HG03097 (cell line): Measurements from ENCODE around the gene CWC27.
A peak's percentile ranks its signal among the peaks of the same experiment; 100 is the strongest.

Experiments used
- ATAC-seq: cut with Tn5 transposase; IDR thresholded peaks from one replicate; pipeline ENCODE4 v1.9.1; 2021; ENCODE audit not compliant: unreplicated experiment, low FRiP score

The CWC27 gene

DNA sequence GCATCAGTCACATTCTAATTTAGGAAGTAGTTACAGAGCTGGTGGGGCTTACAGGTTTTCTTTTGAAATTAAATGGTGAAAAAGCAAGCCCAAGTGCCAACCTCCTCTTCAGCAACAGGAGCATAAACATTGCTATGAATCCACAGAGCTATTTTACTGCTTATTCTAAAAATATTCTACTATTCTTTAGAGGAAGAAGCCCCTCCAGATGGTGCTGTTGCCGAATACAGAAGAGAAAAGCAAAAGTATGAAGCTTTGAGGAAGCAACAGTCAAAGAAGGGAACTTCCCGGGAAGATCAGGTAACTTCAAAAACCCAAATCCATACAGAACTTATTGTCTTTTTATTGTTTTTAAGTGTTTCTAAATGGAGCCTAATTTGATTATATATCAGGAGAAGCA is 202.8 kb downstream of the CWC27 start:
- no peak for ATAC-seq

DNA sequence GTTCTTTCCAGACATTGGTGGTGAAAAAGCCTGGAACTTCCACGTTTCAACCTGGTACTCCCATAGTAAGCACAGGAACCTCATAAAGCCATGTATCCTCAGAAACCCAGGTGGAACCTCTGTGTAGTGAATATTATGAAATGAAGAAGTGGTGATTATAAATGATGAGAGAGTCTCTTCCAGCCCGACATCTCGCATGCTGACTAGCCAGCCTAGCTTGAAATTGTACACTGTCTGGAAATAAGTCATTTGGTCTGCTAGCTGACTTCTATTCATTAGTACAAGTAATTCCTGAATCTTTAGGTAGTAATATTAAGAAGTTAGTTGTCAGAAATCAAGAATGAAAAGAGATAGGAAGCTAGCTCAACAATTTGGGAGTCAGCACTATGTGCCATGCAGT is 203.3 kb downstream of the CWC27 start:
- ATAC-seq: no peak

DNA sequence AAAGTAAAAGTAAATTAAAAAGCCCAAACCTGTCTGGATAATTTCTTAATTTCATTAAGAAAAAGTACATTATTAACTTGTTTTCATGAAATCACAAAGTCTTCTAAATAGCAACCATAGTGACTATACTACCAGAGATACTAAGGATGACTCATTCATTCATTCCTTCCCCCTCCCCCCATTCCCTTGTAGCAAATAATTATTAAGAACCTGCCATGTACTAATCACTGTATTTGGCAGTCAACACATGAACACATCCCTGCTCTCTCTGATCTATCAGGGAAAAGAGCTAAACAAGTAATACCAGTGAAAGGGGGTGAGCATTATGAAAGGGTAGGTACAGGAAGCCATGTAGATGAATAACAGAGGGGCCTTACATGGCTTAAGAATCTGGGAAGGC is 203.9 kb downstream of the CWC27 start:
- no peak for ATAC-seq

DNA sequence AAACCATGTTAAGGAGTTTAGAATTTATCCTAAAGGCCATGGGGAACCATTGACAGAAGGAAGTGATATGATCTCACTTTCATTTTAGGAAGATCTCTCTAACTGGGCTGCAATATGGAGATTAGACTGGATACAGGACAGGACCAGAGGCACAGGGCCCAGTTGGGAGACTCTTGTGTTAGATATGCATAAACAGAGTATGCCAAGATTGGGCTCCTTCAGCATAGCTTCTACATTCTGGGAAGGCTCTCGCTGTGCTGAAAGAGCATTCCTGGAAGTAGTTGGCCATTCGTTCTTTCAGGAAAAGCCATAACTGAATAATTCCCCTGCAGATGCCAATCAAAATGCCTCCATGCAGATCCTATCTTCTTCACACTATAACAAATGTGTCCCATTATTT is 204.5 kb downstream of the CWC27 start:
- no peak for ATAC-seq

DNA sequence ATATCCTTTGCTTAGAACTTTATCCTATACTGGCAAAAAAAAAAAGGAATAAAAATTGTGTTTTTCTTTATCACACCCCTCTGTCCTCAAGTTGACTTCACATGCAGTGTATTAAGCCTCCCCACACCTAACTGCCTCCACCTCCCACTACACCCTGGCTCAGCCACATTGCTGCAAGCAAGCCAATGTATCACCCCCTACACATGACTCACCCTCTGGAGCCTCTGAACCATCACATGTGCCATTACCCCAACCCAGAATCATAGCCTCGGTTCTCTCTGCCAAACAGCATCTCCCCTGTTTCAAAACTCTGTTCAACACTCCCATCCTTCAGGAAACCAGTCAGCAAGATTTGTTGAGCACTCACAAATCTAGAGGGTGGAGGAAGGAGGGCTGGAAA is 209.0 kb downstream of the CWC27 start:
- ATAC-seq: no peak

DNA sequence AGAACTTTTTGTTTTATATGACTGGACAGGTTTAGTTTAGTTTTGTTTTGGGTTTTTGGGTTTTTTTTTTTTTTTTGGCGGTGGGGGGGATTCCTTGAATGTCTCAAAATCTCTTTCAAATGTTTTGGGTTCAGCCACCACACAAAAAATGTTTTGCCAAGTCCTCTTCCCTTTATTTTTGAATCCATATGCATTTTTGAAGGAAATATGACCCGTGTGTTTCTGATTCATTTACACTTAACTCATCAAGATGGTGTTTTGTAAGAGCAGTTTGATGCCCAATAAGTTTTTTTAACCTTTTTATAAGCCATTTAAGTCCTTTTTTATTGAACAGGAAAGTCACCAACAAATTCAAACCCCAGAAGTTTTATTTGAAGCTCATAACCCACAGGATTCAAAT is 209.8 kb downstream of the CWC27 start:
- no peak for ATAC-seq

DNA sequence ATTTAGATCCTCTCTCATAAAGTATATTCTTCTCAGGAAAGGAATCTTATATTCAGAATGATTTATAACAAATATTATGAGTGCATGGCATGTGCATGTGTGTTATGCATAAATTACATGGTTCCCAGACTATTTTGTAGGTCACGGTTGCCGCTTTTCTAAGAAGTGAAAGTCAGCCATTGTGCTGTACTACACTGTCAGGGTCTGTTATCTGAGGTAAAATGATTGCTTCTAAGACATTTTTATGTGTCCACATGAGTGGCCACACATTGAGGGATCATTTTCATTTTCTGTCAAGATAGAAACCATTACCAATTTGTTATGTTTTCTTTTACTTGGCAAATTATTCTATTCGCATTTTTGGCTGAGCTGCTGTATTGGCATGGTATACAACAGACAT is 210.8 kb downstream of the CWC27 start:
- no peak for ATAC-seq

DNA sequence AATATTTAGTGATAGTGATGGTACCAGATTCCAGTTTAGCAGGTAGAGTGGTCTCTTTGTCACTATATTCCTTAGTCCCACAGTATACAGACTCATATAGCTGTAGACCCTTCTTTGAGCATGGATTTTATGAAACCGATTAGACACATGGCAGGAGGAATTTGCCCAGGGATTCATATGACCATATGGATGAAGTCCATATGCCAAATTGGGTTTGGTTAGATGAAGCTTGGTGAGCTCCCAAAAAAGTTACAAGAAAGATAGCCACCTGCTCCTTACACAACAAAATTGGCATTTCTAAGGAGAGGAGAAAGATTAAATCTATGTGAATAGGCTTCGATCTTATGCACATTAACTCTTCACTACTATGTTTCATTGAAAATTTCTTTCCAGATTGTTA is 211.4 kb downstream of the CWC27 start:
- ATAC-seq: no peak

DNA sequence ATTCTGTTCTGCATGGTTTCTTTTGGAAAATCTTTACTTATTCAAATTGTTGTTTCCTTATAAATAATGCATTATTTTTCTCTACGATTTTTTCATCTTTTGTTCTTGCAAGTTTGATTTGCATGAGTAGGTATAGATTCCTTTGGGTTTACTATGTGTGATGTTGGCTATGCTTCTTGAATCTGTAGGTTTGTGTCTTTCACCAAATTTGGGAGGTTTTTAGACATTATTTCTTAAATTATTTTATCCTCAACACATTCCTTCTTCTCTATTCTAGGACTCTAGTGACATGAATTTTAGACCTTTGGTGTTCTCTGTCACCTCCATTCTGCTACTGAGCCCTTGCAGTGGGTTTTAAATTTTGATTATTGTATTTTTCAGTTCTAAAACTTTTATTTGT is 219.0 kb downstream of the CWC27 start:
- no peak for ATAC-seq

DNA sequence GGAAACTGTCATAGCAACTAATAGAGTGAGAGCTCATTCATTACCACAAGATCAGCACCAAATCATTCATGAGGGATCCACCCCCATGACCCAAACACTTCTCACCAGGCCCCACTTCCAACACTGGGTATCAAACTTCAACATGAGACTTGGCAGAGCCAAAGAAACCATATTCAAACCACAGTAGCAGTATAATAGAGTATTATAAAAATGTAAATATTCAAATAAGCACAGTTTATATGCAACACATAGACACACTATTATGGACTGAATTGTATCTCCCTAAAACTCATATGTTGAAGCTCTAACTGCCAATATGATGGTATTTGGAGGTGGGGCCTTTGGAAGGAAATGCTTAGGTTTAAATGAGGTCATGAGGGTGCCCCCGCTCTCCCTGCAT is 240.5 kb downstream of the CWC27 start:
- ATAC-seq: no peak

DNA sequence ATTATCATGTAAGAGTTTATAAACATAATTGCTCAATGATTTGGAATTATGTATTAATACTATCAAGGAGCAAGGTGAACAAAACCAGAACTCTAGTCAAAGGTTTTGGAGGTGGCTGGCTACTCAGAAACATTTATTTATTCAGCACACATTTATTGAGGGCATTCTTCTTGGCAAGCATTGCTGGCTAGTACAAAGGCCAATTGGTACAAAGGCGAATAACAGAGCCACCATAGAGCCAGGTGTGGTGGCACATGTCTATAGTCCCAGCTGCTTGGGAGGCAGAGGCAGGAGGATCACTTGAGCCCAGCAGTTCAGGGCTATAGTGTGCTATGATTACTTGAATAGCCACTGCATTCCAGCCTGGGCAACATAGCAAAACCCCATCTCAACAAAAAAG is 242.1 kb downstream of the CWC27 start:
- ATAC-seq: no peak

DNA sequence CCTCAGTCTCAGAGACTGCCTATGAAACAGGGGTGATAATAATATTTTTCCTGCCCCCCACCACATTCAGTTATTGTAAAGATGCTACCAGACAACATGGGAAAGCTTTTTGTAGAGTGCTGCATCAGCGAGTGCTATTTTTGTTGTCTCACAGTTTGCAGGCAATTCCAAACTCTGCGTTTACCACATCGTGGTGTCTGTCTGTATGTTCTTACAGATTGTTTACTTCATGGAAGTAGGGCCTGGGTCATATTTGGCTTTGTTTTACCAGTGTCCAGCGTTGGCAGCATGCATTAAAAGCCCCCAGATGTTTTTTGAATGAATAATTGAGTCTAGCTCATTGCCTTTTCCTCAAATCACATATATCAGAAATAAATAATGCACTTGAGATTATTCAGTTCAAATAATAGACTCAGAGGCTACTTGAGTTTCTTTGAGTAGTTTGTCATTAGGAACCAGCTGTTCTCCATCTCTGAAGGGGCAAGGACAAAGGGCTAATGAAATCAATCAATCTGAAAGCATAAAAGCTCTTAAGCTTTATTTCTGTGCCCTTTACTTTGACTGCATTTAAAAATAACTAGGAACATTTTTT is 243.7 kb downstream of the CWC27 start:
- ATAC-seq: no peak

DNA sequence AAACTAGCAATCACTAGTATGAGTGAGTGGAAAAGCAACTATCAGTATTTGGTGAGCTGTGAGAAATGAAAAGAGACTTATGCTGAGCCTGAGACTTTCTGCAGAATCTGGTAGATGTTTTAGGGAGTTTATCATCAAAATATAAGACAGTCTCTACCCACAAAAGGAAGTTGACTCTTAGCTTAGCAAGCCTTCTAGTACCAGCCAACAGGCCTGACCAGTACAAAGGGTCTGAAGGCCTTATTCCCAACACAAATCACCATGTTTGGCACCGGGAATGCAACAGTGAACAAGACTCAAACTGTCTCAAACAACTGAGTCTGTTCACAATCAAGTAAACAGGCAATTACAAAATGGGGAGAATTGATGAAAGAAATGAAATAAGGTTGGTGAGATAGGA is 244.4 kb downstream of the CWC27 start:
- ATAC-seq: no peak

DNA sequence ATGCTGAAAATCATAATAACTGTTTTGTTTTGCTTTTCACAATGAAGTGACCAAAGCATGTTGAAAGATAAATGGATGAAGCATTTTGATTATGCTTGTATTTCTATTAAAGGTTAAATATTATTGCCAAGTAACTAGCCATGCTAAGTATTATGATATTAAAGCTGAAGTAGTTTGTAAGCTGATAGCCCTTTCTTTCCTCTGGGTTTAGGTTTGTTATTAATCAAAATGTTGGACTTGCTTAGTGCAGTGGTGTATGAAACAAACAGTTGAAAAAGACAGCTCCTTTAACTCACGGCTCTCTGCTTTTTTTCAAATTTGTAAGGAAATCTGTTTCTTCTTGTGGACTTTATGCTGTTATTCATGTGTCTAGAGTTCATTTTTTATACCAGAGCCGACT is 246.0 kb downstream of the CWC27 start:
- no peak for ATAC-seq

DNA sequence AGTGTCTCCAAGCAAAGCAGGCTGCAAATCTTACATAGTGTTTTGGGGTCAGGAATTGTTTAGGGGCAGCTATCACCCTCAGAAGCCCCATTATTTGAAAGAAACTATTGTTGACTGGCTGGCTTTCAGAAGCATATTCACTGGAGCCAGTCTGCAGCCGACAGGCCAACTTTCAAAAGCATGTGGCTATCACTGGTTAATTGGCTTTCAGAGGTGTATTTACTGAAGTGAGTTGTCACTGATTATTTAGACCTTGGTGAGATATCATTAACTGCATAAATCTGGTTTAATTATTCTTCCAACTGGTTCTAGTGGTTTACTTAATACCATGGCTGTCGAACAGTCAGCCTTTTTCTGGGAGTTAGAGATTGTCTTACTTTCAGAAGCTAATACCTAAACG is 247.0 kb downstream of the CWC27 start:
- no peak for ATAC-seq

DNA sequence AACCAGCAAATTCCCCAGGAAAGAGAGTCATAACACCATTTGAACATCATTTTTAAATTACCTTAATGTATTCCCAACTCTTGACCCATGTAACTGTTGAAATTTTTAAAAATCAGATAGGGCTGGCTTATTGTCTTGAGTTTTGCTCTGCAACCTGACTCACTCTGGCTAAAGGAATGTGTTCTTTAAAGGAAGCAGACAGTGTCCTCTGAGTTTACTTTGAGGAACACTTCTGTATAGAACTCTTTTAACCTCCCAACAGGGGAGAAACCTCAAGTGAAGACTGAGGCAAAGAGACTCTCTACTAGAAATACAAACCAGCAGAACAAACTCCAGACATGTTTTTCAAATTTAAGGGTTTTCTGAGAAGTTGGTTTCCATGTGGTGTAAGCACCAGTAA is 248.9 kb downstream of the CWC27 start:
- no peak for ATAC-seq

DNA sequence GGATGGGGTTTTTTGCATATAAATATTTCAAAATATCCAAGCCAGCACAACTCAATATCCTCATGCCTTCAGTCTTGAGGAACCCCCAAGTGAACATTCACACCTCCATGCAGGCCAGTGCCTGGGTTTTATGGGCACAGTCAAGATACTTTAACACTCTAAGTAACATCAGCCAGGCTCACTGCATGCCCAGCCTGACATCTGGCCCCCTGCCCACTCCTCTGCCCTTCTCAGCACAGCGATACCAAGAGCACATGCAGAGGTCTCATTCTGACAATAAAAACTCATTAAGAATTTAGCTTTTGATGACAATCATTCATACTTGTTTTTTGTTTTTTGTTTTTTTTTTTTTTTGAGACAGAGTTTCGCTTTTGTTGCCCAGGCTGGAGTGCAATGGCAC is 250.0 kb downstream of the CWC27 start:
- no peak for ATAC-seq

DNA sequence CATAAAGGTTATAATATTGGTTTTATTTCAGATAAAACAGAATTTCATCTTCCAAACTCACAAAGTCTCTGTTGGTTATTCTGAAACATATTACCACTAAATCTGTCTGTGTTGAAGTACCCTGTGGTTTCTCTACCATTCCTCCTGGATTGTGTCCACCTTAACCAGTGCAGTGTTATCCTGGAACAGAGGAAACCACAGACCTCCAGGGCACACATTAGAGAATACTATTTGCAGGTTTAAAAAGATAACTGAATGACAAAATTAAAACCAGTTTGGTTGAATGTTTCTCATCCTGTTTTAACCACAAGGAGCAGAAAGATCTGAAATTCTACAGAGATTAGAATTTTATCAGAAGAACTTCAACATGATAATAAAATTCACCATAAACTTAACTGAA is 251.8 kb downstream of the CWC27 start:
- no peak for ATAC-seq

DNA sequence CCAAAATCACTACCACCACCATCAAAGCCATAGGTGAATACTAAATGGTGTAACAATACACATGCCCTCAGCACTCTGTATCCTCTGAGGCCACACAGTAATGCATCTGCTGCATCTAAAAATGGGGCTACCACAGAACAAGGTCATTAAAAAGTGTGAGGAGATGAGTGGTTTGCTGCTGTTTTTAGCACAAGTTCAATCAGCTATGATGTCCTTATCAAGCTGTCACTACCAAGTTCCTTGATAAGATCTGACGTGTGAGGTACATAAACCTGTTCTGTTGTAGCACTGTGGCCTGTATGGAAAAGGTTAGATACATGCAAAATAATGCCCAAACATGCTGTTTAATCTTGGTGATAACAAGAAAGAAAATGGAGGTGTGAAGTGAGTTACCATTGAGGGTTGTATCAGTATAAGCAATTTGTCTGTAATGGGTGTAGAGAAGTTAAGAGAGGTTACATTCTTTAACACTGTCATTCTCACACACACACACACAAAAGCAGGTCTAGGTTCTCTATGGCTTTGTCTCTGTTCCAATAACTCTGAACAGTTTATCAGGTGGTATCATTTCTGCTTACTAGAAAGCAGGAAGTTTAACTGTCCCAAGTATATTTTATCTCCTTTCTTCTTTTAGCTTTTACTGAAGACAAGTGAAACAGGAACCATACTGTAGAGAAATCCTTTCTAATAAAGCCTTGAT is 252.9 kb downstream of the CWC27 start:
- ATAC-seq: no peak

DNA sequence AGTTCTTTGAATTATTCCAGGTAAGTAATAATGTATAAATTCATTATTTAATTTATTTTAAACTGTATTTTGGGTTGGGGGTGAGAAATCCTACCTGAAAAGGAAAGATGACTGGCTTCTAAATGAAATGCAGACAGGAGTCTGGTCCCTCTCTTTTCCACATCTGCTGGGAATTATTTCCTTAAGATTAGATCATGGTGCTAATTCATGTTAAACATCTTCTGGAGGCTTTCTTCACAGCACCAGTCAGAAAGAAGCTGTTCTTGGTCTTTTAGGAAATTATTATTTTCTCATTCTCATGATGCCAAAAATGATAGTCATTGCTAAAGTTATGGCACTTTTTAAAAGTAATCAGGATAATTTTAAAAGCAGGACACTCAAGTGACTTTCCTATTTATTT is 254.2 kb downstream of the CWC27 start:
- no peak for ATAC-seq

DNA sequence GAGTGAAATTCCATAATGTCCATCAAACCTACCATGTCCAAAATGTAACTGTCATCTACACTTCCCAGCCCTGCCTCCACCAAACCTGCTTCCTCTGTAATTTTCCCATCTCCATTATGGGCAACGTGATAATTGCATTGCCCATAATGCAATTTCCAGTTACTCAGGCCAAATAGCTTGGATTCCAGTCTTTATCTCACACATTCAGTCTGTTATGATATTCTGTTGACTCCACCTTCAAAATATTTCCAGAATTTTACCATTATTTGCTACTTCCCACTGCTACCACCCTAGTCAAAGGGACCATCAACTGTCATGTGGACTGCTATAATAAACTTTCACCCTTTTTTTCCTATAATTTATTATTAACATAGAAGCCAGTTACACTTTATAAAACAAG is 256.0 kb downstream of the CWC27 start:
- no peak for ATAC-seq

DNA sequence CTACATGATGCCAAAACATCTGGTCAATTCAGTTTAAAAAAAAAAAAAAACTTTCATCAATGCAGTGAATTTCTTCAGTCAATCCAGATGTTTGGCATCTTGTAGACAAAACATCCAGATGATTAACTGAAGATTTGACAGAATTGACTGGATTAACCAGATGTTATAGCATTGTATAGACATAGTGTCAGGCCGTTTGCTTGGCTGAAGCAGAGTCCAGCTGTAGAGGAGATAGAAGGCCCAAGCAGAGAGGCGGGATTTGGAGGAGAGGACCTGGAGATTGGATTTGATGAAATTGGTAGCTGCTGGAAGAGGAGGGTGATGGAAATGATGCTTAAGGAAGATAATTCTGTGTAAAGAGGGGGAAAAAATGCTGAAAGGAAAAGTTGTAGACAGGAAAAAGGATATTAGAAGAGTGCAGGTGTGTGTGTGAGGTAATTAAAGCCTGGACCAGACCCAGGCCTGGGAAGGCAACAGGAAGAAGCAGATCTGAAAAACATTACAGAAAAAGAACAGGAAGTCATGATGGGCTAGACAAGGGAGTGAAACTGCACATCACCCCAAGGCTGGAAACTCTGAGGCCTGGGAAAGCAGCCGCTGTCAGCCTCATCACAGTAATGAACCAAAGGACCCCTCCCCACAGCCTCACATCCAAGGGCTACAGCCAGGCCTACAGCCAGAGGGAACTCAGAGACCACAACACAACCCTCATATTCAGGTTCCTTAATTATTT is 258.3 kb downstream of the CWC27 start:
- peak; percentile 61 for ATAC-seq
